ENCODE measurements around the gene DPF3. TPM values are rescaled to one million over a fixed set of nuclear protein-coding genes. Genes with fewer than 3 reads are reported as not detected.

The DPF3 gene
- total RNA-seq, 2 experiments from 2014 or later, result 14.9 to 15.4 TPM

GRCh38 chr14:72663076-72663487 lies 230.8 kb downstream of the DPF3 start:
- Mint-ChIP-seq H3K27ac (no peak overlapping the region), H3K4me3 (no peak overlapping the region), H3K4me1 (peaks cover 30% of the 10 kb centered on the region), H3K36me3 (ENCODE audit: low read depth) (peaks cover 51% of the 10 kb centered on the region), H3K27me3 (peaks cover 5% of the 10 kb centered on the region), H3K9me3 (no peaks in the 10 kb centered on the region)
- ChIA-PET CTCF (no interaction called here), POLR2A (no interaction called here)
- no peak for DNase-seq

- ChIA-PET POLR2A (no interaction called here), CTCF (no interaction called here)
- H3K4me3 Mint-ChIP-seq, result no peak overlapping the region
- H3K9me3 Mint-ChIP-seq, result no peaks in the 10 kb centered on the region
- peaks cover 5% of the 10 kb centered on the region for H3K27me3 Mint-ChIP-seq
- H3K4me1 Mint-ChIP-seq, result peaks cover 30% of the 10 kb centered on the region
- no peak overlapping the region for H3K27ac Mint-ChIP-seq
- peaks cover 51% of the 10 kb centered on the region for H3K36me3 Mint-ChIP-seq (ENCODE audit: low read depth)
- DNase-seq, result no peak
Measured at GRCh38 chr14:72662214-72662613, 231.7 kb downstream of the DPF3 start.

DNA sequence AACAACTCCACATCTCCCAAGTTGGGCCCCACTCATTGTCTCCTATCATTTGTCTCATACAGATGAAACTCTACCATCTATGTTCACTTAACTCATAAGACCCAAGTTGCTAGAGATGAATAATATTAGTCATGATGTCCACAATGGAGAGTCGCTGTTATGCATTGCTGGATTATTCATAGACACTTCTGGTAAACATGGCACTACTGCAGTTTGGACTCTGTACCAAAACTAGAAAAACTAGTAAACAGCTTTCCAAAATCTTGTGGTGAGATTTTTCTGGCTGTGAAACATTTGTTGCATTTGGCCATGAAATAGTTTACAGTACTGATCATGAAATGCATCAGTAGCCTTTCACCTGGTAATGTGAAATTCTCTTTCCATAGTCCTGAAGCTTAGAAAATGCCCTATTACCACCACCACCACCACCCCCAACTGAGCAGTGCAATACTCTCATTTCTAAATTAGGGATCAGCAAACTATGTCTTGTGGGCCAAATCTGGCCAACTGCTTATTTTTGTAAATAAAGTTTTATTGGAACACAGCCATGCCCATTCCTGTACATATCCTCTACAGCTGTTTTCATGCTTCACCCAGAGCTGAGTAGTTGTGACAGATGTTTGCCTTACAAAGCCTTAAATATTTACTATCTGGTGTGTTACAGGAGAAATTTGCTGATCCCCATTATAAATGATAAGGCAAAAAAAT lies 236.5 kb downstream of the DPF3 start:
- CTCF ChIA-PET, result no interaction called here
- no peak overlapping the region for H3K27ac Mint-ChIP-seq
- no peak for DNase-seq
- H3K27me3 Mint-ChIP-seq, result peaks cover 17% of the 10 kb centered on the region
- peaks cover 17% of the 10 kb centered on the region for H3K36me3 Mint-ChIP-seq (ENCODE audit: low read depth)
- POLR2A ChIA-PET, result no interaction called here
- no peaks in the 10 kb centered on the region for H3K9me3 Mint-ChIP-seq
- no peak overlapping the region for H3K4me3 Mint-ChIP-seq
- peaks cover 1% of the 10 kb centered on the region for H3K4me1 Mint-ChIP-seq

DNA sequence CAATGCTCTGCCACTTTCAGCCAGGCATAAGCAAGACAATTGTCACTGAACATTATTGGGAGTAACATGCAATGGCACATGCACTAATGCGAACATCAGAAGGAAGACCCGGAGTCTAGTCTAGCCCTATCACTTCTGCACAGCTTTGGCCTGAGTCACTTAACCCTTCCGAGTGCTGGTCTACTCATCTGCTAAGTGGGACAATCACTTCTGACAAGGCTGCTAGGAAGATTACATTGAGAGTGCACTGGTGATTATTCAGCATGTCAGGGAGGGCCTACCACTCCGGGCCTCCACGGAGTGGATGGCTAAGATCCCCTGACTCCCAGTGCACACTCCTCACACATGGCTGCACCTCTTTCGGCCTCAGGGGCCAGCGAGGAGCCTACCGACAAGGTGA lies 240.9 kb downstream of the DPF3 start:
- H3K9me3 Mint-ChIP-seq, result no peaks in the 10 kb centered on the region
- H3K27me3 Mint-ChIP-seq, result peaks cover 26% of the 10 kb centered on the region
- DNase-seq, result no peak
- POLR2A ChIA-PET, result no interaction called here
- H3K4me3 Mint-ChIP-seq, result no peak overlapping the region
- CTCF ChIA-PET, result no interaction called here
- no peaks in the 10 kb centered on the region for H3K4me1 Mint-ChIP-seq
- H3K36me3 Mint-ChIP-seq (ENCODE audit: low read depth), result peaks cover 3% of the 10 kb centered on the region
- no peak overlapping the region for H3K27ac Mint-ChIP-seq

DNA sequence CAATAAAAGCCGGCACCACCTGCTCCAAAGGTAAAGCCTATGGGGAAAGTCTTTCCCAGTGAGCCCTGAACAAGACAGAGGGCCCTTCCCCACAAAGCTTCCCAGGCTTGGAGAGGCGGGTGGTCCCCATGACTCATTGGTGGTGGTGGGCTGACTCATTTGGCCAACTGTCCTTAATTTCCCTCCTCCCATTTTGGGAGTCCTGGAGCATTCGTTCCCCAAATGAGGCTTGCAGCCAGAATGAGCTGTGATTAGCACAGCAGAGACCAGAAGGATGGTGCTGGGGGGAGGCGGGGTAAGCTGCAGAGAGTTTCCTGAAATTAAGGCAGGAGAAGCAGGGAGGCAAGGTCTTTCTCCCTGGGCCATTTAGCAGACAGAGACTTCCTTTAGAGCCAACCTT lies 241.7 kb downstream of the DPF3 start:
- Mint-ChIP-seq H3K4me3 (no peak overlapping the region), H3K36me3 (ENCODE audit: low read depth) (no peaks in the 10 kb centered on the region)
- DNase-seq, result no peak

DNA sequence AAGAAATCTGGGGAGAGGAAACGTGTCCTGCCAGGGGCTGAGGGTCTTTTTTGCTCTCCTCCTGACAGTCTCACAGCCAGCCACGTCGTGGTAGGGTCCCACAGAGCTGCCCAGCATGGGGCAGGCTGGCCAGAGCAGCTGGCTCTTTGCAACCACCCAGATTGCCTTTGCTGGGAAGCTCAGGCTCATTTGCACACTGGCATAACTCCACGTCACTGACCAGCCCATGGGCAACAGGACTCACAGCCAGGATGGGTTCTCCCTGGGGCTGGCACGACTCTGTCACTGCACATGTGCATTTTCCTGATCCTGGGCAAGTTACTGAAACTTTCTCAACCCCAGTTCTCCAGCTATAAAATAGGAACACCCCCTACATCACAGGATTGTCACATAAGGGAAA lies 242.2 kb downstream of the DPF3 start:
- no peaks in the 10 kb centered on the region for H3K4me1 Mint-ChIP-seq
- no peaks in the 10 kb centered on the region for H3K9me3 Mint-ChIP-seq
- H3K36me3 Mint-ChIP-seq (ENCODE audit: low read depth), result no peaks in the 10 kb centered on the region
- H3K27me3 Mint-ChIP-seq, result peaks cover 21% of the 10 kb centered on the region
- CTCF ChIA-PET, result no interaction called here
- POLR2A ChIA-PET, result interaction anchor here (1.2 kb wide), 1 partner anchor 17 kb away, joined by 3 read pairs; no protein-coding TSS in a partner anchor
- no peak overlapping the region for H3K27ac Mint-ChIP-seq
- no peak for DNase-seq
- no peak overlapping the region for H3K4me3 Mint-ChIP-seq

More for the DNA sequence above, 241.7 kb downstream of the DPF3 start:
- ChIA-PET POLR2A (interaction anchor here (1.2 kb wide), 1 partner anchor 16 kb away, joined by 3 read pairs; no protein-coding TSS in a partner anchor), CTCF (no interaction called here)
- Mint-ChIP-seq H3K27me3 (peaks cover 26% of the 10 kb centered on the region), H3K4me1 (no peaks in the 10 kb centered on the region), H3K9me3 (no peaks in the 10 kb centered on the region), H3K27ac (no peak overlapping the region)

DNA sequence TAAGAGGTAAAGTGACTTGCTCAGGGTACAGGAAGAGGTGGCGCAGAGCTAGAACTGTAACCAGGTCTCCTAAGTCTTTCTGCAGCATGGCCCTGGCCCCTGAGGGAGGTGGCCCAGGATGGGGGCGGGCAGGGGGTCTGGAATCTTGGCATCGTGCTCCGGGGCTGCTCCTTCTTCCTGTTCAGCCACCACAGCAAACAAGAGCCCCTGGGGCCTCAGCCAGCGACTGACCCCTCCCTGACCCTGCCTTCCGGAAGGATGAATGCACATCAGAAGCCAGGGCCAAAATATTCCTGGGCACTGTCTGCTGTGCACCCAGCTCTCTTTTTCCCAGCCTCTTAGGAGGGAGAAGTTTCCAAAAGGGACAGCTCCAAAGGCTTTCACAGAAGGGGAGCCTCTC lies 242.8 kb downstream of the DPF3 start:
- Mint-ChIP-seq H3K27ac (no peak overlapping the region), H3K4me1 (no peaks in the 10 kb centered on the region), H3K9me3 (no peaks in the 10 kb centered on the region), H3K4me3 (no peak overlapping the region), H3K27me3 (peaks cover 22% of the 10 kb centered on the region), H3K36me3 (ENCODE audit: low read depth) (no peaks in the 10 kb centered on the region)
- no peak for DNase-seq
- ChIA-PET POLR2A (no interaction called here), CTCF (no interaction called here)

DNA sequence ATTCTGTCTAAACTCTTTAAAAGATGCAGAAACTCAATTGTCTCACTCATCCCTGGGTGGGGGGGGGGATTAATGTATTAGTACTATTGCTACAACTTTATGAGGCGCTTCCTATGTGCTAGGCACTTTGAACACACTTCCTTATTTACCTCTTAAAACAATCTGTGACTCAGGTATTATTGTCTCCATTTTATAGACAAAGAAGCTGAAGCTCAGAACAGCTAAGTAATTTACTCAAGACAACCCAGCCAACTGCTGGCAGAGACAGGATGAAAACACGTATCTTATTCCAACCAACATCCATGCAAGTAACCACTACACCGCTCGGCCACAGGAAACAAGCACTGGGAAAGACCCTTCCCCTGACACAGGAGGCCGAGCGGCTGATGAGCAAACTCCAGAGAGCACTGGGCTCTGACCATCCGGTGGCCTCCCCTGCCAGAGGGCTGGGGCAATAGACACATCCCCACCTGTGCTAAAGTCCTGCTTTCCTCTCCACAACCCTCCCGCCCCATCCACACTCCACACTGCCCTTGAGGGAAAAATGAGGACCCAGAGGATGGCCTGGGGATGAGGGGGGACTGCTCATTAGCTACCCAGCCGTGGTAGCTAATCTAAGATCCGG lies 244.2 kb downstream of the DPF3 start:
- H3K9me3 Mint-ChIP-seq, result no peaks in the 10 kb centered on the region
- DNase-seq, result no peak
- H3K4me1 Mint-ChIP-seq, result no peaks in the 10 kb centered on the region
- peaks cover 31% of the 10 kb centered on the region for H3K27me3 Mint-ChIP-seq
- ChIA-PET CTCF (interaction anchor here (0.8 kb wide), 1 partner anchor 174 kb away, joined by 3 read pairs; no protein-coding TSS in a partner anchor), POLR2A (no interaction called here)
- H3K4me3 Mint-ChIP-seq, result no peak overlapping the region
- no peak overlapping the region for H3K27ac Mint-ChIP-seq
- no peaks in the 10 kb centered on the region for H3K36me3 Mint-ChIP-seq (ENCODE audit: low read depth)

DNA sequence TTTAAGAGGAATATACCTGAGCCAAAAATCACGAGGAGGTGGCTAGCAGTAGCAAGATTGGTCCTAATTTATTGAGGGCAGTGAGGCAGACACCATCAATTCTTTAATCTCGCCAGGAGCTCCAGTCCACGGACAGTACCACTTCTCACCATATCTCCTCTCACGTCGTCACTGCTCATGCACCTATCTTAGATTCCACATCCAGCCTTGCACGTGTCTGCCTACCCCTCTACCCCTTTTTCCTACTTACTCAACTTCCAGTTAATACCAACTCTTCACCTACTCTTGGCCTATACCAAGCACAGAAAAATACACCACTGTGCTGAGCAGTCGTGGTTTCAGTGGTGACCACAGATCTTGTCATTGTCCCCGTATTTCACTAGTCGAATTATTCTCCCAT lies 246.1 kb downstream of the DPF3 start:
- H3K27ac Mint-ChIP-seq, result no peak overlapping the region
- ChIA-PET CTCF (no interaction called here), POLR2A (no interaction called here)
- no peak overlapping the region for H3K4me3 Mint-ChIP-seq
- peaks cover 24% of the 10 kb centered on the region for H3K27me3 Mint-ChIP-seq
- H3K4me1 Mint-ChIP-seq, result no peaks in the 10 kb centered on the region
- no peaks in the 10 kb centered on the region for H3K36me3 Mint-ChIP-seq (ENCODE audit: low read depth)
- no peaks in the 10 kb centered on the region for H3K9me3 Mint-ChIP-seq
- DNase-seq, result no peak

DNA sequence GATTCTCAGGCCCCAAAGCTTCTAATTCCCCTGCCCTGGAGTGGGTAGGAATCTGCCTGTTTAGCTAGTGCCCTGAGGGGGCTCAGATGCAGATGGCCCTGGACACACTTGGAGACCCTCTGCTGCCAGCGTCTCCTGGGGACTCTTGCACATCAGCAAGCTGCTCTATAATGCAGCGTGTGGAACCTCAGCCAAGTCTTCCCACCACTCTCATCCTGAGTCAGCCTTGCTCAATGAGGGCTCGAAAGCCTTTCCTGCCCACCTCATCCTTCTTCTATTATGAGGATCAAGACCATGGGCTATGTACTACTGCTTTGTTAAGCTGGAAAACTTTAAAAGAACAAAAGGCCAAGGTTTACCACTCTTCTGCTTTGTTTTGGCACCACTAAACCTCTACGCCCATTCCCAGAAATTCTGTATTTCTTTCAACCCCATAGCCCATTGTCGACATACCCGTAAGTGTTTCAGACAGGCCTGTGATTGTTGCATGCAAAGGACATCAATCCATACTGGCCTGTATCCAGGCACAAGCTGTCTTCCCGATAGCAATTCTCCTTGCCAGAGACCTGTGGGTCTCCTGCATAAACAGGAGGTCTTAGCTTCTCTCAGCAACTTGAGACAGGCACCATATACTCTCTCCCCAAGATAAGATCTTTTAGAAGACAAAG lies 246.9 kb downstream of the DPF3 start:
- no peak overlapping the region for H3K4me3 Mint-ChIP-seq
- H3K4me1 Mint-ChIP-seq, result no peaks in the 10 kb centered on the region
- H3K36me3 Mint-ChIP-seq (ENCODE audit: low read depth), result no peaks in the 10 kb centered on the region
- H3K27me3 Mint-ChIP-seq, result peaks cover 24% of the 10 kb centered on the region
- POLR2A ChIA-PET, result no interaction called here
- no peak for DNase-seq
- CTCF ChIA-PET, result no interaction called here
- no peak overlapping the region for H3K27ac Mint-ChIP-seq
- no peaks in the 10 kb centered on the region for H3K9me3 Mint-ChIP-seq

DNA sequence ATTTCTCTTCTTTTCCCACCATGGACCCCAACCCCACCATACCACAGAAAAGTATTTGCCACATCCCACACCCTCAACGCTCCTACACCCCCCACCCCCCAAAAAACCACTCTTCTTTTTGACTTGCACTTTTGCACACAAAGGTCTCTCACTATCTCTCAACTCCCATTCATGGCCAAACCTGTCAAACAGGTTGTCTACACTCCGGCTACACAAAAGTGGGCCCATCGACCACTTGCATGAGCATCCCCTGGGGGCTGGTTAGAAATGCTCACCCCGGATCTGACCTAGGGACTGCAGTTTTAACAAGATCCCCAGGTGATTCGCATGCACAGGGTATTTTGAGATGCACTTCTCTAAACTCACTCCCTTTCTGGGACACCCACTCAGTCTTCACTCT lies 248.2 kb downstream of the DPF3 start:
- Mint-ChIP-seq H3K27ac (no peak overlapping the region), H3K4me1 (peaks cover 6% of the 10 kb centered on the region), H3K27me3 (peaks cover 22% of the 10 kb centered on the region), H3K4me3 (no peak overlapping the region), H3K9me3 (no peaks in the 10 kb centered on the region), H3K36me3 (ENCODE audit: low read depth) (peaks cover 2% of the 10 kb centered on the region)
- DNase-seq, result no peak
- ChIA-PET POLR2A (no interaction called here), CTCF (interaction anchor here (1.1 to 1.2 kb wide), 2 partner anchors 10 to 72 kb away, joined by 3 read pairs; no protein-coding TSS in a partner anchor)

- Mint-ChIP-seq H3K4me3 (no peak overlapping the region), H3K4me1 (peaks cover 10% of the 10 kb centered on the region), H3K36me3 (ENCODE audit: low read depth) (peaks cover 9% of the 10 kb centered on the region), H3K9me3 (peaks cover 6% of the 10 kb centered on the region), H3K27ac (no peak overlapping the region), H3K27me3 (peaks cover 19% of the 10 kb centered on the region)
- DNase-seq, result no peak
- ChIA-PET CTCF (interaction anchor here (0.7 to 1.2 kb wide), 3 partner anchors 9 to 179 kb away, joined by 3 read pairs; no protein-coding TSS in a partner anchor), POLR2A (no interaction called here)
Measured at GRCh38 chr14:72644758-72645489, 249.0 kb downstream of the DPF3 start.

DNA sequence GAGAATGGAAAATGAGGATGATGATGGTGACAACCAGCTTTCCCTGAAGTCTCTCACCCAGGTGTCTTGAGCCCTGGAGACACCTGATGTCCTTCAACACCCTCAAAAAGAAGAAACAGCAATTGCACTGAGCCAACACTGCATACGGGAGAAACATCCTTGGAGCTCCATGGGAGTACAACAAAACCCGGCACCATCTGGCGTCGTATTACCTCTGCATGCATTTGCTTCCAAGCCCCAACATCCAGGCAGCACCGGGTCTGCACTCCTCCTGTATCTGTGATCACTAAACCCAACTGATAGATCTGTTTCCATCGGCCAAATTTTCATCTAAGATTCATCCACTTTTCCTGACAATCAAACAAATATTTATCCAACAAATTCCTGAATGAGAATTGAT lies 249.9 kb downstream of the DPF3 start:
- CTCF ChIA-PET, result no interaction called here
- Mint-ChIP-seq H3K27me3 (peaks cover 16% of the 10 kb centered on the region), H3K4me1 (peaks cover 10% of the 10 kb centered on the region), H3K36me3 (ENCODE audit: low read depth) (peaks cover 9% of the 10 kb centered on the region), H3K27ac (no peak overlapping the region), H3K9me3 (peaks cover 11% of the 10 kb centered on the region), H3K4me3 (no peak overlapping the region)
- DNase-seq, result no peak
- POLR2A ChIA-PET, result no interaction called here

Measured in activated CD4-positive, alpha-beta memory T cell treated with anti-CD3 and anti-CD28 coated beads, Interleukin-2, amount 10 ng/mL, durations not matched to agents 7 days and 5 days (primary cell).